ENCODE results near the gene NFXL1.

DNA sequence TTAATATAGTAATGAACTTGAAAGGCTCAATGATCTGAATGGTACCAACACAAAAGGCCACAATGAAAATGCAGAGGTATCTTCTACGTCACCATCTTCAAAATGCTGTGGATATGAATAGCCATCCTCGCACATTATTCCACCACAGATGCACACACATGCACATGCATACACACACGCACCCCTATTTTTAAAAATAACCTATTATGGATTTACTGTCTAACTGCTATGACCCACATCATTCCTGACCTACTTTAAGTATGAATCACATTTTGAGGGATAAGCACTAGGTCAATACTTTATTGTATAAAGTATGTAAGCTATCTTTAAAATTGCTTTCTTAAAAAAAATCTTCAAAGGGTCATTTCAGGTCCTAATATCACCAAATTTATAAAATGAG, 52.1 kb downstream of the NFXL1 start:
- TF ChIP-seq, protein P1, sequence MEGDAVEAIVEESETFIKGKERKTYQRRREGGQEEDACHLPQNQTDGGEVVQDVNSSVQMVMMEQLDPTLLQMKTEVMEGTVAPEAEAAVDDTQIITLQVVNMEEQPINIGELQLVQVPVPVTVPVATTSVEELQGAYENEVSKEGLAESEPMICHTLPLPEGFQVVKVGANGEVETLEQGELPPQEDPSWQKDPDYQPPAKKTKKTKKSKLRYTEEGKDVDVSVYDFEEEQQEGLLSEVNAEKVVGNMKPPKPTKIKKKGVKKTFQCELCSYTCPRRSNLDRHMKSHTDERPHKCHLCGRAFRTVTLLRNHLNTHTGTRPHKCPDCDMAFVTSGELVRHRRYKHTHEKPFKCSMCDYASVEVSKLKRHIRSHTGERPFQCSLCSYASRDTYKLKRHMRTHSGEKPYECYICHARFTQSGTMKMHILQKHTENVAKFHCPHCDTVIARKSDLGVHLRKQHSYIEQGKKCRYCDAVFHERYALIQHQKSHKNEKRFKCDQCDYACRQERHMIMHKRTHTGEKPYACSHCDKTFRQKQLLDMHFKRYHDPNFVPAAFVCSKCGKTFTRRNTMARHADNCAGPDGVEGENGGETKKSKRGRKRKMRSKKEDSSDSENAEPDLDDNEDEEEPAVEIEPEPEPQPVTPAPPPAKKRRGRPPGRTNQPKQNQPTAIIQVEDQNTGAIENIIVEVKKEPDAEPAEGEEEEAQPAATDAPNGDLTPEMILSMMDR (IDR thresholded peaks at IDR 0.05) = no peak
- TF ChIP-seq POLR2A (IDR thresholded peaks at IDR 0.05) = no peak
